ENCODE results near the gene ADGRV1.

DNA sequence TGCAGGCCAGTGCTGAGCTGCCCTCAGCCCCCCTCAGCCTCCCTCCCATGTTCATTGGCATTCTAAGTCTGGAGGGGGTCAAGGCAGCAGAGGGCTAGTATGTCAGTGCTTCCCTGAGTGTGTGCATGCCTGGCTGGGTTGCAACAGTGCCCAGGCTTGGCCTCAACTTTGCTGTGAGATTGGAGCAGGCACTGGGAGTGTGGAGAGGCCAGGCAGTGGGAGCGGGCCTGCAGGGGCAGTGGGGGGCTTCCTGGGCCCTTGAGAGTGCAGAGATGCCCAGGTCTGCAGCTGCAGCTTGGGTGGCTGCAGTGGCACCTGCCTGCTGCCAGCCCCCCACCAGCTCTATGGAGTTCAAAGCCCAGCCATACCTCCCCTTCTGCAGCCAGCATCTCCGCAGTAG is 585.2 kb downstream of the ADGRV1 start:
- no peak for TF ChIP-seq POLR2A (IDR thresholded peaks at IDR 0.05)
- TF ChIP-seq, protein P1, sequence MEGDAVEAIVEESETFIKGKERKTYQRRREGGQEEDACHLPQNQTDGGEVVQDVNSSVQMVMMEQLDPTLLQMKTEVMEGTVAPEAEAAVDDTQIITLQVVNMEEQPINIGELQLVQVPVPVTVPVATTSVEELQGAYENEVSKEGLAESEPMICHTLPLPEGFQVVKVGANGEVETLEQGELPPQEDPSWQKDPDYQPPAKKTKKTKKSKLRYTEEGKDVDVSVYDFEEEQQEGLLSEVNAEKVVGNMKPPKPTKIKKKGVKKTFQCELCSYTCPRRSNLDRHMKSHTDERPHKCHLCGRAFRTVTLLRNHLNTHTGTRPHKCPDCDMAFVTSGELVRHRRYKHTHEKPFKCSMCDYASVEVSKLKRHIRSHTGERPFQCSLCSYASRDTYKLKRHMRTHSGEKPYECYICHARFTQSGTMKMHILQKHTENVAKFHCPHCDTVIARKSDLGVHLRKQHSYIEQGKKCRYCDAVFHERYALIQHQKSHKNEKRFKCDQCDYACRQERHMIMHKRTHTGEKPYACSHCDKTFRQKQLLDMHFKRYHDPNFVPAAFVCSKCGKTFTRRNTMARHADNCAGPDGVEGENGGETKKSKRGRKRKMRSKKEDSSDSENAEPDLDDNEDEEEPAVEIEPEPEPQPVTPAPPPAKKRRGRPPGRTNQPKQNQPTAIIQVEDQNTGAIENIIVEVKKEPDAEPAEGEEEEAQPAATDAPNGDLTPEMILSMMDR (IDR thresholded peaks at IDR 0.05), result no peak

All from thyroid gland (tissue), 4 donors.